Endothelial cell (in vitro differentiated cells): ENCODE data around the gene KIF20A. TPM values are rescaled to one million over a fixed set of nuclear protein-coding genes. Genes with fewer than 3 reads are reported as not detected.

Experiments
- DNase-seq: peaks from one replicate; pipeline ENCODE4 v3.0.0; 2021; ENCODE audit warnings: low spot score
- H3K27ac Mint-ChIP-seq: one replicate; pipeline ENCODE4 v1.8.0; 2021; ENCODE audit warnings: mixed read lengths, inconsistent platforms; ENCODE audit not compliant: unreplicated experiment
- H3K27me3 Mint-ChIP-seq: one replicate; pipeline ENCODE4 v1.8.0; 2021; ENCODE audit warnings: mild to moderate bottlenecking, moderate library complexity, mixed read lengths, inconsistent platforms; ENCODE audit not compliant: unreplicated experiment
- H3K36me3 Mint-ChIP-seq: one replicate; pipeline ENCODE4 v1.8.0; 2021; ENCODE audit warnings: mild to moderate bottlenecking, low read depth, mixed read lengths, inconsistent platforms; ENCODE audit not compliant: unreplicated experiment
- H3K4me1 Mint-ChIP-seq: one replicate; pipeline ENCODE4 v1.8.0; 2021; ENCODE audit warnings: mild to moderate bottlenecking, mixed read lengths, inconsistent platforms; ENCODE audit not compliant: unreplicated experiment
- H3K4me3 Mint-ChIP-seq: one replicate; pipeline ENCODE4 v1.8.0; 2021; ENCODE audit warnings: mild to moderate bottlenecking, mixed read lengths, inconsistent platforms; ENCODE audit not compliant: unreplicated experiment
- H3K9me3 Mint-ChIP-seq: one replicate; pipeline ENCODE4 v1.8.0; 2021; ENCODE audit warnings: mixed read lengths, inconsistent platforms; ENCODE audit not compliant: unreplicated experiment
- CTCF ChIP-seq: fragments of 200-600 bp; sonication (generic); IDR thresholded peaks from one replicate; pipeline ENCODE4 v1.5.0; 2021; ENCODE audit warnings: antibody characterized with exemption; ENCODE audit not compliant: unreplicated experiment
- total RNA-seq: library from RNA; stranded (reverse); fragmentation: NEBNext Ultra II Directional; extraction: Animal tissue kit (Norgen Biotek cat#: 25700); gene quantifications from one replicate; pipeline ENCODE4 v1.2.1, GENCODE V29; 2021; ENCODE audit not compliant: unreplicated experiment

Gene KIF20A
- total RNA-seq, 1 donor from 2014 or later, result 10.3 TPM

DNA sequence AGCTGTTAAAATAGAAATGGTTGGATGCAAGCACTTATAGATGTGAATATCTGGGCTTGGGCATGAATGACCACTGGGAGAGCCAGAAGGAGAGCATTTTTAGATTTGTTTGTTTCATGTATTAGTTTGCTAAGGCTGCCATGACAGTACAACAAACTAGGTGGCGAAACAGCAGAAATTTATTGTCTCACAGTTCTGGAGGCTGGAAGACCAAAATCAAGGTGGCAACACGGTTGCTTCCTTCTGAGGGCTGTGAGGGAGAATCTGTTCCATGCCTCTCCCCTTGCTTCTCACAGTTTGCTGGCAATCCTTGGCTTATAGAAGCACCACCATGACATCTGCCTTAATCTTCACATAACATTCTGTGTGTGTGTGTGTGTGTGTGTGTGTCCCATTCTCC, 54.4 kb downstream of the KIF20A start:
- DNase-seq, result no peak
- H3K4me3 Mint-ChIP-seq, result no peak overlapping the region
- no peaks in the 10 kb centered on the region for H3K36me3 Mint-ChIP-seq
- H3K27me3 Mint-ChIP-seq, result peaks cover 2% of the 10 kb centered on the region
- H3K27ac Mint-ChIP-seq, result no peak overlapping the region
- TF ChIP-seq CTCF, result no peak
- H3K9me3 Mint-ChIP-seq, result no peaks in the 10 kb centered on the region
- no peaks in the 10 kb centered on the region for H3K4me1 Mint-ChIP-seq

- Mint-ChIP-seq H3K27me3 (peaks cover 2% of the 10 kb centered on the region), H3K27ac (no peak overlapping the region), H3K4me3 (no peak overlapping the region), H3K9me3 (no peaks in the 10 kb centered on the region), H3K4me1 (no peaks in the 10 kb centered on the region), H3K36me3 (no peaks in the 10 kb centered on the region)
- no peak for DNase-seq
- no peak for TF ChIP-seq CTCF
Observed at GRCh38 chr5:138234651-138235050, 55.7 kb downstream of the KIF20A start.

Other genes starting within 250 kb of the KIF20A start
- 31.2 TPM for gene FAM13B, start 146.0 kb upstream of the KIF20A start, total RNA-seq
- 0.69 TPM for gene WNT8A, start 95.1 kb upstream of the KIF20A start, total RNA-seq
- gene NME5, start 39.7 kb upstream of the KIF20A start, total RNA-seq, result 0.82 TPM
- gene BRD8, start 482 bp upstream of the KIF20A start, total RNA-seq, result 52.0 TPM
- 40.8 TPM for gene CDC23, start 34.2 kb downstream of the KIF20A start, total RNA-seq
- 0.13 TPM for gene GFRA3, start 95.5 kb downstream of the KIF20A start, total RNA-seq
- 3.8 TPM for gene CDC25C, start 152.7 kb downstream of the KIF20A start, total RNA-seq
- 49.5 TPM for gene FAM53C, start 159.2 kb downstream of the KIF20A start, total RNA-seq
- 101 TPM for gene KDM3B, start 173.6 kb downstream of the KIF20A start, total RNA-seq